Tibial nerve (tissue), 4 donors: ENCODE results near the gene COQ4. TPM values are rescaled to one million over a fixed set of nuclear protein-coding genes. Genes with fewer than 3 reads are reported as not detected.

Experiments
- DNase-seq, 2 donors: peaks; one replicate each; pipeline ENCODE4 v3.0.0-alpha.2; 2019; ENCODE audit warnings: low spot score in 2 of 2
- H3K27ac ChIP-seq, 4 donors: fragments of 200-600 bp; sonication (generic) in 3 of 4; one replicate each; pipeline ENCODE4 v1.5.1; 2017 to 2019; ENCODE audit warnings: mild to moderate bottlenecking in 1 of 4
- H3K27me3 ChIP-seq, 2 donors: fragments of 200-600 bp; sonication (generic) in 1 of 2; one replicate each; pipeline versions ENCODE4 v1.5.1 to v1.6.0; 2017 to 2019
- H3K36me3 ChIP-seq, 3 donors: fragments of 200-600 bp; sonication (generic); one replicate each; pipeline ENCODE4 v1.5.1; 2018 to 2019
- H3K4me1 ChIP-seq, 4 donors: fragments of 200-600 bp; sonication (generic) in 3 of 4; one replicate each; pipeline ENCODE4 v1.5.1; 2017 to 2019
- H3K4me3 ChIP-seq, 4 donors: fragments of 200-600 bp; sonication (generic) in 3 of 4; one replicate each; pipeline ENCODE4 v1.5.1; 2017 to 2019; ENCODE audit warnings: mild to moderate bottlenecking in 1 of 4, moderate library complexity in 1 of 4
- H3K9me3 ChIP-seq, 4 donors: fragments of 200-600 bp; sonication (generic) in 3 of 4; one replicate each; pipeline ENCODE4 v1.5.1; 2017 to 2019
- EP300 ChIP-seq, 2 donors: sonication (generic); formaldehyde crosslinking; IDR thresholded peaks; one replicate each; pipeline ENCODE4 v1.6.1; 2017; ENCODE audit warnings: antibody characterized with exemption in 2 of 2, mild to moderate bottlenecking in 1 of 2
- POLR2A ChIP-seq, 2 donors: fragments of 450-650 bp; IDR thresholded peaks; one replicate each; pipeline ENCODE4 v1.6.1; 2017; ENCODE audit warnings: antibody characterized with exemption in 2 of 2, mild to moderate bottlenecking in 2 of 2, moderate library complexity in 2 of 2
- WGBS, 2 donors: methylation state at CpG; one replicate each; pipeline ENCODE4 v1.1.5; 2018; 5-methylcytosine and 5-hydroxymethylcytosine counted together
- total RNA-seq, 4 donors: library from RNA; depleted of rRNA; stranded (reverse); fragments of >200 nt; gene quantifications; one replicate each; pipeline ENCODE4 v1.1.0, GENCODE V29; 2016
- TF ChIP-seq, protein P1 (sequence below), 5 experiments: fragments of 200-600 bp in 3 of 5; fragments of 450-650 bp in 2 of 5; sonication (generic) in 3 of 5; IDR thresholded peaks; one replicate each; pipeline ENCODE4 v1.5.1; 2016 to 2019; ENCODE audit warnings: antibody characterized with exemption in 5 of 5, mild to moderate bottlenecking in 3 of 5, moderate library complexity in 2 of 5

The COQ4 gene
- total RNA-seq, 4 donors from 2014 or later = 50.5 to 71.7 (median 65.5) TPM

DNA sequence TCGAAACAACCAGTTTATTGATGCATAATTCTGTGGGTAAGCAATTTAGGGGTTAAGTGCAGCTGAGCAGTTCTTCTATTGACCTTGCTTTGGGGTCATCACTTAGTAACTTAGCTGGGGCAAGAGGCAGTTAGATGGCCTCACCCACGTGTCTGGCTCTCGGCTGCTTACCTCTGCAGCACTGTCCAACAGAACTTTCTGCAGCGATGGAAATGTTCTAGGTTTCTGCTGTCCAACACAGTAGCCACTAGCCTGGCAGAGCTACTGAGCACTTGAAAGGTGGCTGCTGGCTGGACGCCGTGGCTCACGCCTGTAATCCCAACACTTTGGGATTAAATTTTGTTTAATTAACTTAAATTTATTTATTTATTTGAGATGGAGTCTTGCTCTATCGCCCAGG lies 35.5 kb downstream of the COQ4 start:
- DNase-seq = no peak
- H3K4me1 ChIP-seq = peaks cover 0 to 18% (median 12%) of the 10 kb centered on the region in 4 donors

DNA sequence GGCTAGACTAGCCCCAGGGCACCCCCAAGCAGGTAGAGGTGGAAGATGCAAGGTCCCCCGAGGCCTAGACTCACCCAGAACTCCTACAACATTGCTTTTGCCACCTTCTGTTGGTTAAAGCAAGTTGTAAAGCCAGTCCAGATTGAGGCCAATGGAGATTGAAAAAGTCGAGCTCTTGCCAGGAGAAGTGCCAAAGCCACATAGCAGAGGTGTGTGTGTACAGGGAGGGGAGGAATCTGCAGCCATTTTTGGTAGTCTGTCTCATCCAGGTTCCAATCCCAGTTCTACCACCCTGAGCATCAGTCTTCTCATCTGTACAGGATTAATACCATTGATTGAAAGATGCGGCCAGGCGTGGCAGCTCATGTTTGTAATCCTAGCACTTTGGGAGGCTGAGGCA lies 36.2 kb downstream of the COQ4 start:
- DNase-seq = no peak
- no peaks in the 10 kb centered on the region for H3K27me3 ChIP-seq
- no peak overlapping the region for H3K4me3 ChIP-seq
- TF ChIP-seq, protein P1, sequence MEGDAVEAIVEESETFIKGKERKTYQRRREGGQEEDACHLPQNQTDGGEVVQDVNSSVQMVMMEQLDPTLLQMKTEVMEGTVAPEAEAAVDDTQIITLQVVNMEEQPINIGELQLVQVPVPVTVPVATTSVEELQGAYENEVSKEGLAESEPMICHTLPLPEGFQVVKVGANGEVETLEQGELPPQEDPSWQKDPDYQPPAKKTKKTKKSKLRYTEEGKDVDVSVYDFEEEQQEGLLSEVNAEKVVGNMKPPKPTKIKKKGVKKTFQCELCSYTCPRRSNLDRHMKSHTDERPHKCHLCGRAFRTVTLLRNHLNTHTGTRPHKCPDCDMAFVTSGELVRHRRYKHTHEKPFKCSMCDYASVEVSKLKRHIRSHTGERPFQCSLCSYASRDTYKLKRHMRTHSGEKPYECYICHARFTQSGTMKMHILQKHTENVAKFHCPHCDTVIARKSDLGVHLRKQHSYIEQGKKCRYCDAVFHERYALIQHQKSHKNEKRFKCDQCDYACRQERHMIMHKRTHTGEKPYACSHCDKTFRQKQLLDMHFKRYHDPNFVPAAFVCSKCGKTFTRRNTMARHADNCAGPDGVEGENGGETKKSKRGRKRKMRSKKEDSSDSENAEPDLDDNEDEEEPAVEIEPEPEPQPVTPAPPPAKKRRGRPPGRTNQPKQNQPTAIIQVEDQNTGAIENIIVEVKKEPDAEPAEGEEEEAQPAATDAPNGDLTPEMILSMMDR (IDR thresholded peaks at IDR 0.05) = no peak
- TF ChIP-seq POLR2A (IDR thresholded peaks at IDR 0.05) (no peak), EP300 (IDR thresholded peaks at IDR 0.05) (no peak)
- H3K9me3 ChIP-seq = no peaks in the 10 kb centered on the region
- no peak overlapping the region for H3K27ac ChIP-seq
- H3K4me1 ChIP-seq = peaks cover 0 to 18% (median 12%) of the 10 kb centered on the region in 4 donors
- WGBS, 2 donors = 95 to 96% methylated on average over 4 of the region's 4 CpGs
- peaks cover 0 to 71% (median 0%) of the 10 kb centered on the region in 3 donors for H3K36me3 ChIP-seq

More for the DNA sequence above, 35.5 kb downstream of the COQ4 start:
- TF ChIP-seq EP300 (IDR thresholded peaks at IDR 0.05) (no peak), POLR2A (IDR thresholded peaks at IDR 0.05) (no peak)
- TF ChIP-seq, protein P1 (IDR thresholded peaks at IDR 0.05) = no peak
- WGBS, 2 donors = 61 to 74% methylated on average over 8 of the region's 8 CpGs
- Histone ChIP-seq H3K36me3 (peaks cover 0 to 76% (median 3%) of the 10 kb centered on the region in 3 donors), H3K27me3 (no peaks in the 10 kb centered on the region), H3K4me3 (no peak overlapping the region), H3K9me3 (no peaks in the 10 kb centered on the region), H3K27ac (no peak overlapping the region)

DNA sequence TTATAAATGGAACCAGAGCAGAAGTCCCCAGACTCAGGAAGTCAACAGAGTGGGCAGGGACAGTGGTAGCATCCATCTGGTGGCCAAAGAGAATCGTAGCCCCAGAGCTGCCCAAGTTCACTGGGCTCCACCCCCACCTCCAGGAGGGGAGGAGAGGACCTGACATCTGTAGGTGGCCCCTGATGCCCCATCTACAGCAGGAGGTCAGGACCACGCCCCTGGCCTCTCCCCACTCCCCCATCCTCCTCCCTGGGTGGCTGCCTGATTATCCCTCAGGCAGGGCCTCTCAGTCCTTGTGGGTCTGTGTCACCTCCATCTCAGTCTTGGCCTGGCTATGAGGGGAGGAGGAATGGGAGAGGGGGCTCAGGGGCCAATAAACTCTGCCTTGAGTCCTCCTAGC lies 38.2 kb downstream of the COQ4 start:
- peaks cover 0 to 51% (median 0%) of the 10 kb centered on the region in 3 donors for H3K36me3 ChIP-seq
- WGBS, 2 donors = 57 to 78% methylated on average over 1 of the region's 2 CpGs
- no peak for DNase-seq

DNA sequence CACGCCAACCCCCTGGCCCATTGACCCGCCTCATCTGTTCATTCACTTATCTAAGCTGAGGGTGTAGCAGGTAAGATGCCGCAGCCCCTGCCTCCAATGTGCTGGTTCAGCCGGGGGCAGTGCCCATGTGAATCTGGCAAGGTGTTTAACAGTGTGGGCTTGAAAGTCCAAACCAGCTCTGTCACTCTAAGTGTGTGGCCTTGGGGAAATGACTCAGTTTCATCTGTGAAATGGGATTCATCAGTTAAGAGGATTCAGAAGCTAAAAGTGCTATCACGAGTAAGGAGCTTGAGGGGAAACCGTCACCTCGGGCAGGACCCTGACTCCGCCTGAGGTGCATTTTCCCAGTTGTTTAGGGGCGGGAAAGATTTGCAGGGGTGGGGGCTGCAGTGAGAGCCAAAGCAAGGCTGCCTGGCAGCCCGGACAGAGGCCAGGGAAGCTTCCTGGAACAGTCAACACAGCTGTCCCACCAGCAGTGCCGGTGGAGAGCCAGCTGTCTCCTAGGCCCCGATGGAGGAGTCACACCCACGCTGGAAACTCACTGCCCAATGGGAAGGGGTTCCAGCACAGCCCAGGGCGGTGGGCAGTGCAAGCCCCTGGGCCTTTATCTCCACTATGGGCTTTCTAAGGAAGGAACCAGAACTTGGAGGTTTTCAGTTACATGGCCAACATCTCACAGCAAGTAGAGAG lies 38.8 kb downstream of the COQ4 start:
- peak overlapping the region in 3 of 4 donors; percentile 40 to 52 (median 51) for H3K4me3 ChIP-seq
- H3K4me1 ChIP-seq = peaks cover 0 to 32% (median 14%) of the 10 kb centered on the region in 4 donors
- TF ChIP-seq EP300 (IDR thresholded peaks at IDR 0.05) = no peak
- TF ChIP-seq, protein P1 (IDR thresholded peaks at IDR 0.05) = no peak
- no peak for TF ChIP-seq POLR2A (IDR thresholded peaks at IDR 0.05)
- WGBS, 2 donors = 42 to 44% methylated on average over 13 to 14 of the region's 14 CpGs
- peak overlapping the region; percentile 35 to 82 (median 66) for H3K27ac ChIP-seq
- DNase-seq = no peak
- peaks cover 0 to 45% (median 0%) of the 10 kb centered on the region in 3 donors for H3K36me3 ChIP-seq
- H3K27me3 ChIP-seq = no peaks in the 10 kb centered on the region
- no peaks in the 10 kb centered on the region for H3K9me3 ChIP-seq

More for the DNA sequence above, 38.2 kb downstream of the COQ4 start:
- peaks cover 0 to 32% (median 14%) of the 10 kb centered on the region in 4 donors for H3K4me1 ChIP-seq
- no peaks in the 10 kb centered on the region for H3K27me3 ChIP-seq
- H3K4me3 ChIP-seq = no peak overlapping the region
- no peaks in the 10 kb centered on the region for H3K9me3 ChIP-seq
- TF ChIP-seq, protein P1 (IDR thresholded peaks at IDR 0.05) = no peak
- TF ChIP-seq EP300 (IDR thresholded peaks at IDR 0.05) = no peak
- TF ChIP-seq POLR2A (IDR thresholded peaks at IDR 0.05) = no peak
- peak overlapping the region in 1 of 4 donors; percentile 82 for H3K27ac ChIP-seq

DNA sequence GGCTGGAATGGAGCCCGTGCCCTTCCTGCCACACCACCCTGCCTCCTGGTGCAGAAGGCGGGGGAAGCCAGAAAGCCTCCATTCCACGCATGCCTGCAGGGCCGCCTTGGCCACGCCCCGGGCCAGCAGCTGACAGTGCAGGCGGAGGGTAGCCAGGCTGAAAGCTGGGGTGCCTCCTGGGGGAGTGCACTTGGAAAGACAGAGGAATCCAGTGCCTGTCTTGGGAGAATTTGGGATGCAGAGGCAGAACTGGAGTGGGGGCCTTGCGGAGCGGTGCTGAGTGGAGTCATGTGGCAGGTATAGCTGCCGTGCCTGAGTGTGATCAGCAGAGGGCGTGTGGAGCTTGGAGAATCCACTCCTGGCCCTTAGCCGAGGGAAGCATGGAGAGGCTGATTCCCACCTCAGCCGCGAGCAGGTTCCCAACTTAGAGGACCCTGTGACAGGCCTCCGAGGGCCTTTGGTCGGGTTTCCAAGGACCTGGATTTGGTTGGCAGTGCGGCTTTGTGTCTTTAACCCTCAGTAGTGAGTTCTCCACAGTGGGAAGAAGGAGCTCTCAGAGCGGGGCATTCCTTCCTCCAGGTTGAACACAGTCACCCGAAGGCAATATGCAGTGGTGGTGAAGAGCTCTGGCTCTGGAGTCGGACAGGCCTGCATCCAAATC lies 39.5 kb downstream of the COQ4 start:
- TF ChIP-seq EP300 (IDR thresholded peaks at IDR 0.05) (peak in 1 of 2 donors; percentile 58), POLR2A (IDR thresholded peaks at IDR 0.05) (no peak)
- TF ChIP-seq, protein P1 (IDR thresholded peaks at IDR 0.05) = peak; percentile 77 to 95 (median 88)
- peaks cover 0 to 38% (median 0%) of the 10 kb centered on the region in 3 donors for H3K36me3 ChIP-seq
- 2 to 9% methylated on average over 12 to 19 of the region's 20 CpGs for WGBS, 2 donors

More for the DNA sequence above, 39.5 kb downstream of the COQ4 start:
- peak; percentile 78 to 89 for DNase-seq
- Histone ChIP-seq H3K4me1 (peaks cover 0 to 32% (median 14%) of the 10 kb centered on the region in 4 donors), H3K4me3 (peak overlapping the region; percentile 17 to 52 (median 46)), H3K27ac (peak overlapping the region; percentile 35 to 82 (median 66)), H3K27me3 (no peaks in the 10 kb centered on the region), H3K9me3 (no peaks in the 10 kb centered on the region)
